ENCODE measurements around the gene ANKAR. TPM values are rescaled to one million over a fixed set of nuclear protein-coding genes. Genes with fewer than 3 reads are reported as not detected.

ANKAR gene
- total RNA-seq: 10.4 TPM
- polyA plus RNA-seq: 1 to 10 TPM; 4.6 to 7.8 (median 5.8) TPM

- Mint-ChIP-seq H3K27ac (peak within 1 kb of the TSS; percentile 98 to 99 (median 99)), H3K4me3 (peak within 1 kb of the TSS; percentile 87 to 96 (median 96)), H3K27me3 (no peaks in the 10 kb centered on the region), H3K4me1 (peaks cover 13 to 48% (median 32%) of the 10 kb centered on the region in 4 donors), H3K9me3 (peaks cover 0 to 7% (median 3%) of the 10 kb centered on the region in 7 donors), H3K36me3 (peaks cover 26% of the 10 kb centered on the region)
- H3K9me3 ChIP-seq (ENCODE audit: control insufficient read depth in 2 of 2, low read length in 2 of 2): peaks cover 0 to 3% of the 10 kb centered on the region in 2 experiments
- peak within 1 kb of the TSS; percentile 82 for H3K27ac ChIP-seq (ENCODE audit: insufficient read depth, low read length, poor library complexity, severe bottlenecking)
- H3K36me3 ChIP-seq (ENCODE audit: control insufficient read depth, insufficient read depth, low read length): peaks cover 19% of the 10 kb centered on the region
- ATAC-seq (ENCODE audit: low read depth in 2 of 2) (peak; percentile 95 to 96), DNase-seq (peak; percentile 74 to 85 (median 84))
- H3K4me3 ChIP-seq (ENCODE audit: low read depth, low read length): peak within 1 kb of the TSS; percentile 85
- peaks cover 22% of the 10 kb centered on the region for H3K4me1 ChIP-seq (ENCODE audit: control insufficient read depth, insufficient read depth, low read length, poor library complexity, severe bottlenecking)
- no peaks in the 10 kb centered on the region for H3K27me3 ChIP-seq (ENCODE audit: control insufficient read depth, insufficient read depth, low read length)
These were observed at the start of gene ANKAR for GRCh38 chr2:189674374-189675112. Gene ANKAR, plus strand, starts transcription at chr2:189674670. Its CDS starts 1,821 bp downstream, at chr2:189676491.

GRCh38 chr2:189625636-189626035 lies 48.8 kb upstream of the ANKAR start:
- Mint-ChIP-seq H3K4me3 (no peak overlapping the region), H3K27me3 (peaks cover 5% of the 10 kb centered on the region), H3K9me3 (no peaks in the 10 kb centered on the region), H3K4me1 (peaks cover 0 to 27% (median 17%) of the 10 kb centered on the region in 4 donors), H3K27ac (no peak overlapping the region), H3K36me3 (no peaks in the 10 kb centered on the region)
- Histone ChIP-seq H3K36me3 (ENCODE audit: control insufficient read depth, insufficient read depth, low read length) (no peaks in the 10 kb centered on the region), H3K9me3 (ENCODE audit: control insufficient read depth in 2 of 2, low read length in 2 of 2) (no peaks in the 10 kb centered on the region), H3K4me3 (ENCODE audit: low read depth, low read length) (no peak overlapping the region), H3K4me1 (ENCODE audit: control insufficient read depth, insufficient read depth, low read length, poor library complexity, severe bottlenecking) (no peaks in the 10 kb centered on the region), H3K27ac (ENCODE audit: insufficient read depth, low read length, poor library complexity, severe bottlenecking) (no peak overlapping the region), H3K27me3 (ENCODE audit: control insufficient read depth, insufficient read depth, low read length) (no peaks in the 10 kb centered on the region)
- ATAC-seq (ENCODE audit: low read depth in 2 of 2): no peak
- no peak for DNase-seq

GRCh38 chr2:189627789-189628188 lies 46.7 kb upstream of the ANKAR start:
- Mint-ChIP-seq H3K36me3 (no peaks in the 10 kb centered on the region), H3K9me3 (no peaks in the 10 kb centered on the region), H3K27ac (no peak overlapping the region), H3K4me1 (peaks cover 0 to 19% (median 14%) of the 10 kb centered on the region in 4 donors), H3K4me3 (no peak overlapping the region), H3K27me3 (peaks cover 5% of the 10 kb centered on the region)
- no peak overlapping the region for H3K4me3 ChIP-seq (ENCODE audit: low read depth, low read length)
- no peaks in the 10 kb centered on the region for H3K27me3 ChIP-seq (ENCODE audit: control insufficient read depth, insufficient read depth, low read length)
- no peak overlapping the region for H3K27ac ChIP-seq (ENCODE audit: insufficient read depth, low read length, poor library complexity, severe bottlenecking)
- no peak for DNase-seq
- H3K9me3 ChIP-seq (ENCODE audit: control insufficient read depth in 2 of 2, low read length in 2 of 2): no peaks in the 10 kb centered on the region
- H3K4me1 ChIP-seq (ENCODE audit: control insufficient read depth, insufficient read depth, low read length, poor library complexity, severe bottlenecking): no peaks in the 10 kb centered on the region
- ATAC-seq (ENCODE audit: low read depth in 2 of 2): no peak
- H3K36me3 ChIP-seq (ENCODE audit: control insufficient read depth, insufficient read depth, low read length): no peaks in the 10 kb centered on the region

- Histone ChIP-seq H3K4me3 (ENCODE audit: low read depth, low read length) (no peak overlapping the region), H3K27me3 (ENCODE audit: control insufficient read depth, insufficient read depth, low read length) (no peaks in the 10 kb centered on the region), H3K9me3 (ENCODE audit: control insufficient read depth in 2 of 2, low read length in 2 of 2) (no peaks in the 10 kb centered on the region), H3K27ac (ENCODE audit: insufficient read depth, low read length, poor library complexity, severe bottlenecking) (no peak overlapping the region), H3K36me3 (ENCODE audit: control insufficient read depth, insufficient read depth, low read length) (no peaks in the 10 kb centered on the region), H3K4me1 (ENCODE audit: control insufficient read depth, insufficient read depth, low read length, poor library complexity, severe bottlenecking) (no peaks in the 10 kb centered on the region)
- ATAC-seq (ENCODE audit: low read depth in 2 of 2) (no peak), DNase-seq (no peak)
- no peaks in the 10 kb centered on the region for H3K36me3 Mint-ChIP-seq
- H3K4me3 Mint-ChIP-seq: no peak overlapping the region
- H3K27me3 Mint-ChIP-seq: peaks cover 5% of the 10 kb centered on the region
- H3K9me3 Mint-ChIP-seq: no peaks in the 10 kb centered on the region
- H3K27ac Mint-ChIP-seq: no peak overlapping the region
- peaks cover 0 to 14% (median 8%) of the 10 kb centered on the region in 4 donors for H3K4me1 Mint-ChIP-seq
These were observed 45.5 kb upstream of the ANKAR start for GRCh38 chr2:189628817-189629530.

GRCh38 chr2:189629531-189630453 lies 44.7 kb upstream of the ANKAR start:
- Histone ChIP-seq H3K27me3 (ENCODE audit: control insufficient read depth, insufficient read depth, low read length) (no peaks in the 10 kb centered on the region), H3K27ac (ENCODE audit: insufficient read depth, low read length, poor library complexity, severe bottlenecking) (no peak overlapping the region), H3K9me3 (ENCODE audit: control insufficient read depth in 2 of 2, low read length in 2 of 2) (no peaks in the 10 kb centered on the region), H3K4me1 (ENCODE audit: control insufficient read depth, insufficient read depth, low read length, poor library complexity, severe bottlenecking) (no peaks in the 10 kb centered on the region), H3K36me3 (ENCODE audit: control insufficient read depth, insufficient read depth, low read length) (no peaks in the 10 kb centered on the region), H3K4me3 (ENCODE audit: low read depth, low read length) (no peak overlapping the region)
- Mint-ChIP-seq H3K9me3 (no peaks in the 10 kb centered on the region), H3K27me3 (peaks cover 5% of the 10 kb centered on the region), H3K4me1 (peaks cover 0 to 8% (median under 1%) of the 10 kb centered on the region in 4 donors), H3K4me3 (no peak overlapping the region), H3K36me3 (no peaks in the 10 kb centered on the region), H3K27ac (no peak overlapping the region)
- no peak for ATAC-seq (ENCODE audit: low read depth in 2 of 2)
- no peak for DNase-seq

GRCh38 chr2:189631849-189632248 lies 42.6 kb upstream of the ANKAR start:
- Mint-ChIP-seq H3K4me1 (peaks cover 0 to 2% (median 0%) of the 10 kb centered on the region in 4 donors), H3K36me3 (no peaks in the 10 kb centered on the region), H3K27me3 (peaks cover 5% of the 10 kb centered on the region), H3K27ac (no peak overlapping the region), H3K9me3 (no peaks in the 10 kb centered on the region), H3K4me3 (no peak overlapping the region)
- Histone ChIP-seq H3K27me3 (ENCODE audit: control insufficient read depth, insufficient read depth, low read length) (no peaks in the 10 kb centered on the region), H3K4me1 (ENCODE audit: control insufficient read depth, insufficient read depth, low read length, poor library complexity, severe bottlenecking) (no peaks in the 10 kb centered on the region), H3K4me3 (ENCODE audit: low read depth, low read length) (no peak overlapping the region), H3K27ac (ENCODE audit: insufficient read depth, low read length, poor library complexity, severe bottlenecking) (no peak overlapping the region), H3K9me3 (ENCODE audit: control insufficient read depth in 2 of 2, low read length in 2 of 2) (no peaks in the 10 kb centered on the region), H3K36me3 (ENCODE audit: control insufficient read depth, insufficient read depth, low read length) (no peaks in the 10 kb centered on the region)
- ATAC-seq (ENCODE audit: low read depth in 2 of 2) (no peak), DNase-seq (no peak)

GRCh38 chr2:189633392-189633811 lies 41.1 kb upstream of the ANKAR start:
- H3K27me3 ChIP-seq (ENCODE audit: control insufficient read depth, insufficient read depth, low read length): no peaks in the 10 kb centered on the region
- Mint-ChIP-seq H3K27me3 (peaks cover 5% of the 10 kb centered on the region), H3K4me3 (no peak overlapping the region), H3K27ac (no peak overlapping the region), H3K9me3 (no peaks in the 10 kb centered on the region), H3K36me3 (no peaks in the 10 kb centered on the region), H3K4me1 (peaks cover 0 to 4% (median 0%) of the 10 kb centered on the region in 4 donors)
- no peak overlapping the region for H3K27ac ChIP-seq (ENCODE audit: insufficient read depth, low read length, poor library complexity, severe bottlenecking)
- H3K9me3 ChIP-seq (ENCODE audit: control insufficient read depth in 2 of 2, low read length in 2 of 2): no peaks in the 10 kb centered on the region
- H3K4me3 ChIP-seq (ENCODE audit: low read depth, low read length): no peak overlapping the region
- H3K36me3 ChIP-seq (ENCODE audit: control insufficient read depth, insufficient read depth, low read length): no peaks in the 10 kb centered on the region
- H3K4me1 ChIP-seq (ENCODE audit: control insufficient read depth, insufficient read depth, low read length, poor library complexity, severe bottlenecking): no peaks in the 10 kb centered on the region
- ATAC-seq (ENCODE audit: low read depth in 2 of 2) (no peak), DNase-seq (peak in 2 of 3 donors; percentile 22 to 25)

Data from CD4-positive, CD25-positive, alpha-beta regulatory T cell (primary cell).